D721Med (cell line): ENCODE data around the gene ANKS1B.

ENCODE experiments used
- DNase-seq: peaks from one replicate; pipeline ENCODE4 v3.0.0; 2011; ENCODE audit warnings: low spot score; ENCODE audit not compliant: insufficient read length
- FAIRE-seq: peaks from 2 replicates; lab custom pipeline; 2011; peaks lifted over from hg19 to GRCh38; lab: Jason Lieb, UNC
- CTCF ChIP-seq: IDR thresholded peaks from 2 replicates; pipeline ENCODE4 v1.5.1; 2012; ENCODE audit warnings: mild to moderate bottlenecking, control low read depth; ENCODE audit not compliant: insufficient read depth; ENCODE audit errors: missing control alignments

Gene ANKS1B

GRCh38 chr12:99154983-99155336, 829.8 kb downstream of the ANKS1B start:
- DNase-seq (no peak), FAIRE-seq (no peak)
- TF ChIP-seq CTCF: no peak

- FAIRE-seq (no peak), DNase-seq (no peak)
- TF ChIP-seq CTCF: no peak
Measured at GRCh38 chr12:99154216-99154982, 830.3 kb downstream of the ANKS1B start.

- no peak for FAIRE-seq
- no peak for DNase-seq
- TF ChIP-seq CTCF: no peak
Measured at GRCh38 chr12:99153293-99153692, 831.4 kb downstream of the ANKS1B start.

GRCh38 chr12:99152337-99152736, 832.4 kb downstream of the ANKS1B start:
- no peak for DNase-seq
- TF ChIP-seq CTCF: no peak
- FAIRE-seq: no peak

GRCh38 chr12:99151744-99152143, 833.0 kb downstream of the ANKS1B start:
- no peak for TF ChIP-seq CTCF
- DNase-seq (no peak), FAIRE-seq (no peak)

GRCh38 chr12:99147130-99147529, 837.6 kb downstream of the ANKS1B start:
- DNase-seq (no peak), FAIRE-seq (no peak)
- no peak for TF ChIP-seq CTCF

- no peak for TF ChIP-seq CTCF
- no peak for DNase-seq
- no peak for FAIRE-seq
Measured at GRCh38 chr12:99146730-99147129, 838.0 kb downstream of the ANKS1B start.
